GM12864 (cell line): ENCODE measurements around the gene CYP3A5.
"Not testable (repeated sequence)": the region's sequence is repeated elsewhere in the genome, so short reads cannot be mapped to it uniquely, and the experiment has no call there.

ENCODE experiments used
- DNase-seq: peaks from one replicate; pipeline ENCODE4 v3.0.0-alpha.2; 2011; ENCODE audit warnings: low read depth
- H3K4me3 ChIP-seq: 2 replicates; pipeline ENCODE4 v1.5.1; 2011; ENCODE audit warnings: mild to moderate bottlenecking, low read depth, low read length, control low read depth
- CTCF ChIP-seq: IDR thresholded peaks from 2 replicates; pipeline ENCODE4 v1.5.1; 2011; ENCODE audit warnings: low read depth, mild to moderate bottlenecking, moderate library complexity, low read length, control low read depth, inconsistent platforms; ENCODE audit errors: missing control alignments

Gene CYP3A5

DNA sequence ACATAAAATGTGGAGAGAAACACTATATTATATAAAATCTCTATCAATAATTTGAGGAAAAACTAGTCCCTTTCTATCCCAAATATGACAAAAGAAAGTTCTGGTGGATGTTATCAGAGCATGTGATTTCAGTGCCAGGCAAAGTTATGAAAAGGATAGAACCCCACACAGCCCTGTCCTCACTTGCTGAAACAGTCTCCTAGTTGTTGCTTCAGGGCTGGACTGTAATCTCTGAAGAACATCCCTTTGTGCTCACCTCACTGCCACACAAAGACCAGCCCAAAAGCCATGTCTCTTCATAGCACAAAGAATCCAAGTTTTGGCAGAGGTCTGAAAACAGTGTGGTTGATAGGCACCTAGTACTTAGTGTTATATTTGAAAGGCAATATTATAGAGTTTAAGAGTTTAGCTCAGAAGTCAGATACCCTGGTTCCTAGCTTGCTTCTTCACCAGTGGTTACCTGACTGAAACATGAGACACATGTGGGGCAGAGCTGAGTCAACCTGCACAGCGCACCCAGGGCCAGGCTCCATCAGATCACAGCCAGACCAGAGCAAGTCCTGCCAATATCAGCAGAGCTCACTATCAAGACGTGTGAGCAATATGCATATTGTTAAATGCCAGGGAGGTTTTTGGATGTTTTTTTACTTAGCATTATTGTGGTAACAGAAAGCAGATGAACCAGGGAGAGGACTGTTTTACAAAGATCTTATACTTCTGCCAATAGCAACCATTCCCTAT lies 30.2 kb upstream of the CYP3A5 start:
- DNase-seq: no peak
- H3K4me3 ChIP-seq: no peak overlapping the region
- TF ChIP-seq CTCF: no peak

DNA sequence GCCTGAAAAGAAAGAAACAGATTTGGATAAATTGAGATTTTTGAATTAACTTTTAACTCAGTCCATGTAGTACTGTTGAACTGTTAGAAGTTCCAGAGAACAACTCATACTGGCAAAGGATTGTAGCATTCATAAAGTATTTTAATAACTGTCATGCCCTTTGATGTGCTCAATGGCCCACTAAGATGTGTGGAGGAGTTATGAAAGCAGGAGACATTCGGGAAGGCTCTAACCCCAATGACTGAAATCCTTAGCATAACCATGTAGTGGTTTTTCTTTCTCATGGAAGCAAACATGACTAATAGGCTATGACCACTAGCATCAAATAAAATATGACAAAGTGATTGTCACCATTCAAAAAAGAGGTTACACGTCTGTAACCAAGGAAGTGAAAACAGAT lies 29.5 kb upstream of the CYP3A5 start:
- TF ChIP-seq CTCF: no peak
- H3K4me3 ChIP-seq: no peak overlapping the region
- no peak for DNase-seq

DNA sequence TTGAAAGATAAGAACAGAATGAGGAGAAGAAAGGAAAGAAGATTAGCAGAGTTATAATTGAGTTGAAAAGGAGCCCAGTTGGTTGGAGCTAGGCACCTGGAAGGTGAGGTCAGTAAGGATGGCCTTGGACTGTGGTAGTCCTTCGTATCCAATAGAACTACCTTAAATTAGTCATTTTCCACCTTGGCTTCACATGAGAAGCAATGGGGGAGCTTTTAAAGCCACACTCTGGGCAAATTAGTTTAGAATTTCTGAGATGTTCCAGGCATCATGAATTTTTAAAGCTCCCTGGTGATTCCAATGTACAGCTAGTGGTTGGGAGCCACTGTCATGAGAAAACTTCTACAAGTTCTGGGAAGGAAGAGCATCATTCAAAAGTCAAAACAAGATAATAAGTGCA lies 27.3 kb upstream of the CYP3A5 start:
- no peak overlapping the region for H3K4me3 ChIP-seq
- no peak for DNase-seq
- TF ChIP-seq CTCF: no peak

GRCh38 chr7:99699946-99700345 lies 20.1 kb upstream of the CYP3A5 start:
- no peak for TF ChIP-seq CTCF
- H3K4me3 ChIP-seq: no peak overlapping the region
- DNase-seq: no peak

DNA sequence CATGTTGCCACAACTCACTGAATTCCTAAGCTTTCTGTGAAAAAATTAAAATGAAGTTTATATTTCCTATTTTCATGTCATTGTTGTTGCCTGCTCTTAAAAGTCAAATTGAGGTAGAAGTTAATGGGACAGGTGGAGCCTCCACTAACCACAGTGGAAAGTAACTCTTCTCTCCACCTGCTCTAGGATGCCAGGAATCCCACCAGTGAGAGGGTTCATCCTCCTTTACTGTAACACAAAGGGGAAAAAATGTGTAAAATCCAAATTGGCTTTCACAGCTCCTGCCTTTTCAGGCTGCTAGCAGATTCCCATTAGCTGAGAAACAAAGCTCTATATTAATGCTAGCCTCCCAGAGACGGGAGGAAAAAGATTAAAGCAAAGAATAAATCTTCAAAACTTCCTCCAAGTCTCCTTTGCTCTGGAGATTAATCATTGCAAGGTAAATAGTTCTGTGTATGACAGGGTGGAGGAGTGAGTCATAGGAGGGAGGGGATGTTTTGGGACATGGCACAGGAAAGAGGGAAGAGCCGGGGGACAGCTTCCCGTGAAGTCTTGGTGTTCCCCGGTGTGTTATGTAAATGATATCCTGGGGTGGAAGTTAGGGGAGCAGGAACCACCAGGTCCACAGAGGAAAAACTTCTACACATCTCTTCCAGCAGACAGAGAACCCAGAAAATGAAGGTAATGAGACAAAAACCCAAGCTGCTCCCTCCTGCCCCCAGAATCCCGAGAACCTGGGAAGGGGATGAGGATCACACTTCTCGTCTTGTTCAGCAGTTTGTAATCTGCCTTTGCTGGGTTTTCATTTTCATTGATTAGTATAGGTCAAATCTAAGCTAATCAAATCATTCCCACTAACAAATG lies 19.3 kb upstream of the CYP3A5 start:
- not testable (repeated sequence) for DNase-seq, H3K4me3 ChIP-seq

- no peak for DNase-seq
- no peak for TF ChIP-seq CTCF
- H3K4me3 ChIP-seq: no peak overlapping the region
Observed at GRCh38 chr7:99694912-99695304, 15.1 kb upstream of the CYP3A5 start.

GRCh38 chr7:99694201-99694911 lies 14.6 kb upstream of the CYP3A5 start:
- DNase-seq: no peak
- TF ChIP-seq CTCF: no peak
- H3K4me3 ChIP-seq: no peak overlapping the region
